ENCODE measurements around the gene TNNI2. TPM values are rescaled to one million over a fixed set of nuclear protein-coding genes. Genes with fewer than 3 reads are reported as not detected.

The TNNI2 gene
- total and polyA plus RNA-seq, 2 donors (not counting 3 experiments of a cell fraction or from before 2014, with no cell fraction given), result not detected

- DNase-seq (ENCODE audit: low read depth, low spot score) (no peak), FAIRE-seq (no peak)
- ChIA-PET POLR2A (no interaction called here), CTCF (interaction anchor here (1.1 to 2.0 kb wide), 2 partner anchors 30 to 299 kb away, joined by 5 to 6 read pairs; no protein-coding TSS in a partner anchor)
- Histone ChIP-seq H3K9me3 (replicated peaks; ENCODE audit: control insufficient read depth, insufficient read depth, low read length) (no peaks in the 10 kb centered on the region), H3K4me2 (ENCODE audit: insufficient read depth, low read length) (no peak overlapping the region), H2AFZ (ENCODE audit: low read depth, low read length) (no peak overlapping the region), H3K4me1 (ENCODE audit: control insufficient read depth, extremely low read depth, insufficient read depth, low read length) (no peaks in the 10 kb centered on the region), H3K36me3 (ENCODE audit: control insufficient read depth in 2 of 2, extremely low read depth in 1 of 2, insufficient read depth in 2 of 2, low read length in 2 of 2) (no peaks in the 10 kb centered on the region), H3K4me3 (replicated peaks in 1 of 3; ENCODE audit: insufficient read depth in 1 of 3, low read depth in 1 of 3, low read length in 3 of 3) (no peak overlapping the region), H3K27me3 (ENCODE audit: control insufficient read depth in 2 of 2, insufficient read depth in 2 of 2, low read length in 2 of 2) (no peaks in the 10 kb centered on the region), H3K79me2 (ENCODE audit: control insufficient read depth, insufficient read depth, low read length) (no peaks in the 10 kb centered on the region), H3K9me1 (replicated peaks; ENCODE audit: control insufficient read depth, extremely low read depth, insufficient read depth, low read length) (no peaks in the 10 kb centered on the region), H3K27ac (ENCODE audit: insufficient read depth, low read depth, low read length) (no peak overlapping the region), H4K20me1 (replicated peaks; ENCODE audit: control insufficient read depth, extremely low read depth, insufficient read depth, low read length) (no peaks in the 10 kb centered on the region), H3K9ac (replicated peaks; ENCODE audit: extremely low read depth, insufficient read depth, low read length) (no peak overlapping the region)
- no TSS peak for BruUV-seq (replicated peaks)
- no peak for TF ChIP-seq CTCF (IDR thresholded peaks at IDR 0.05; ENCODE audit: extremely low read depth in 1 of 2, insufficient read depth in 1 of 2, low read depth in 1 of 2, low read length in 2 of 2)
- TF ChIP-seq POLR2AphosphoS5 (IDR thresholded peaks at IDR 0.05; ENCODE audit: insufficient read depth, low read depth, low read length), result no peak
- TF ChIP-seq GATA2 (IDR thresholded peaks at IDR 0.05; ENCODE audit: insufficient read depth, insufficient read length, low read depth, low read length), result no peak
- TF ChIP-seq MYC (IDR thresholded peaks at IDR 0.05; ENCODE audit: low read depth, low read length), result no peak
- TF ChIP-seq FOS (IDR thresholded peaks at IDR 0.05; ENCODE audit: borderline replicate concordance, insufficient read depth, low read length), result no peak
- no peak for TF ChIP-seq MAX (IDR thresholded peaks at IDR 0.05; ENCODE audit: insufficient read depth, insufficient read length)
- TF ChIP-seq POLR2A (IDR thresholded peaks at IDR 0.05; ENCODE audit: low read depth, low read length), result no peak
- no peak for TF ChIP-seq JUN (IDR thresholded peaks at IDR 0.05; ENCODE audit: borderline replicate concordance, insufficient read depth, insufficient read length, low read depth)
- no peak for TF ChIP-seq EZH2 (IDR thresholded peaks at IDR 0.05; ENCODE audit: borderline replicate concordance, low read depth, low read length, severe bottlenecking)
- intact Hi-C loops (cut with micrococcal nuclease), result no loop called here
- dilution Hi-C loops (cut with MboI; ENCODE audit: extremely low pct_ligation_motif_present, low sequenced_read_pairs), result no loop called here
These were observed 13.6 kb downstream of the TNNI2 start for GRCh38 chr11:1852271-1852876.
